Jurkat, Clone E6-1 (cell line): Measurements from ENCODE around the gene PDE8A.

ENCODE experiments used
- DNase-seq: peaks from one replicate; pipeline ENCODE4 v3.0.0-alpha.2; 2011; ENCODE audit warnings: low read depth, low spot score
- H3K4me3 ChIP-seq: 2 replicates; pipeline ENCODE4 v1.5.1; 2011; ENCODE audit warnings: mild to moderate bottlenecking, low read length, control low read depth, moderate library complexity

The PDE8A gene

DNA sequence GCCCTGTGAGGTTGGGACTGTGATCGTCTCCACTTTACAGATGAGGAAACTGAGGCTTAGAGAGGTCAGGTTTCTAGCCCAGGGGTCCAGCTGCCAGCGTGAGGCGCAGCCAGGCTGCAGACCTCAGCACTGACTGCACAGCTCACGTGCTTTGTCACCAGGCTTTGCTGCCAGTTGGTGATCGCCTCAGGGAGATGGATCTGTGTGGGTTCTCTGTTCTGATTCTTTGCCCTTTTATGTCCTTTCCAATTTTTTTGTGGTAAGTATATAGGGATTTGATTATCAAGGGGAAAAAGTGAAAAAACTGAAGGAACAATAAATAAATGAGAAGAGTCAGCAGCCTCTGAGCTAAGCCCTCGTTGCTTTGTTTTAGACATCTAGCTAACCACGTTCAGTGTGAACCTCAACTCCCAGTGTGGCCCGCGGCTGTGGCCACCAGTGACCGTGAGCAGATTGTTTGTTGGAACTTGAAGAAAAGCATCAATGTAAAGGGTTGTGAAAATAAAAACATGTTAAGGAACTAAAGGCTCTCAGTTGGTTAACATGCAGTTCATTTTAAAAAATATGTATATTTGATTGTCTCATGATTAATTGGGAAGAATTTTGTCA lies 117.6 kb downstream of the PDE8A start:
- DNase-seq = no peak
- H3K4me3 ChIP-seq = no peak overlapping the region

DNA sequence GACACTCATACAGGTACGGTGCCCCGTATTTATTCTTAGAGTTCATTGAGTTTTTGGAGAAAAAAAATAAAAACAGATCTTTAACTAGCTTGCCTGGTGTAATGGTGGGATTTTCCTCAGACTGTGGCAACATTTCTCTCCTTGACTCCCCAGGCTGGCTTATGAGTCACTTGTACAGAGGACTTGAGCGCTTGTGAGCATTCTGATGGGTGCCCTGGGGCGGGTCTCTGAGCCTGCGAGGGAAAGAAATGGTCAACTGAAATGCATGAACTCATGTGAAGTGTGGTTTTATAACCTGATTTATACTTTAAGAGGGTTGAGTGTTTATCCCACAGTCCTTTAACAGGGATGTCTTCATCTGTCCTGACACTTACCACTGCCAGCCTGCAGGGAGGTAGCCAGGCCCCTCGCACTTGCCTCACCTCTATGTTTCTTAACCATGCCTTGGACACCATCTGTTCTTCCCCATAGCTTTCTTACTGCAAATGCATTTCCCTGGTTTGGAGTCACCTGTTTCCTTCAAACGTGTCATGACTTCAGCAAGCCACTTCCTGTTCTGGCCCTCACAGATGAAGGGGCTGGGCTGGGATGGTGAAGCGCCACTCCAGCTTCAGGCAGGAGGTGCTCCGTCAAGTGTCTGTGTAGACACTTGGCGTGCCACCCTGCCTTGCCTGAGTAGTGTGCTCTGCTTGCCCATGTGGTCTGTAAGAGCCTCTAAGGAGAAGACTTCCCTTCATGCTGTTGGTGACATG lies 118.7 kb downstream of the PDE8A start:
- peak; percentile 85 for DNase-seq
- H3K4me3 ChIP-seq = no peak overlapping the region

DNA sequence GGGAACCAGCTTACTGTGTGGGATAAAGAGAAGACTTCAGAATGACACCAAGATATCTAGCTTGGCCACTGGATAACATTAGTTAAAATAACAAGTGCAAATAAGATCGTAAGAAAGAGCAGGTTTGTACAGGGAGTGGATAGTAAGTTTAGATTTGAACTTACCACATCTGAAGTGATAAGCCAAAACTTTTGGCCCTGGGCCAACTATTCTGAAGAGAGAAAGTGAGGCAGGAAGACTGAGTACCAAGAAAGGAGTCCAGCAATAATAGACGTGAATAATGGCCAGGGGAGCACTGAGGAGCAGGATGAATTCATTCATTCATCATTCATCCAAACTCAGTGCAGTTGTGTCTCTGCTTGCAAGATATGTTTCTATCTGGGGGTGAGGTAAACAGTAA lies 122.9 kb downstream of the PDE8A start:
- H3K4me3 ChIP-seq = no peak overlapping the region
- peak; percentile 2 for DNase-seq

DNA sequence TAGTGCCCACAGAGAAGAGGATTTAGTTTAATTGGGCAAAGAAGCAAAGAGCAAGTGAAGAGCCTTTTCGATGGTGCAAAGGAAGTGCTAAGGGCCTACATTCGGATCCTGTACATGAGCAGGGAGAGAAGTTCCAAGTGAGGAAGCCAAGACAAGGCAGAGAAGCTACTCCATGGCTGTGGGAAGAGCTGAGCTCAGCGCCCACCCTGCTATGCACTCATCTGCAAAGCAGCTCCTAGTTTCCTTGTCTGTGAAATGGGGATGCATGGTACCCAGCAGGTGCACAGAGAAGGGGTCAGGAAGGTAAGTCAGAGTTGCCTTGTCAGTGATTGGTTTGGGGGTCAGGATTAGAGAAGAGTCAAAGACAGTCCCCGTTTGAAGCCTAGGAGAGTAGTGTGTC lies 126.5 kb downstream of the PDE8A start:
- no peak for DNase-seq
- H3K4me3 ChIP-seq = no peak overlapping the region

DNA sequence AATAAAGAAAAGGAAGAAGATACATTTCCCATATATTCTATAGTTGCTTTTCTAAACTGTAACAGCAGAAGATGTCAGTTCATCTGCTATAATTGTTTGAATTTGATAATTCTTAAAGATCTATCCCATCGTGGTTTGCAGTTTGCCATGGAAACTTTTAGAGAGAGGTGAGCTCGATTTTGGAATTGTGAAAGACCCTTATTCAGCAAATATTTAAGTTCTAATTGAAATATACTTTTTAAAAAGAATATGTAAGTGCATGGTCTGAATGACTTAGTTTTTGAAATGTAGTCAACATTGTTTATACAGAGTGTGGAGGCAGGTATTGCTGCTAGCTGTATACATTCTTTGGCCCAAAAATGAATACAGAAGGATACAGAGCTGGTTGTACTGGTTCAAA lies 127.7 kb downstream of the PDE8A start:
- DNase-seq = no peak
- no peak overlapping the region for H3K4me3 ChIP-seq

DNA sequence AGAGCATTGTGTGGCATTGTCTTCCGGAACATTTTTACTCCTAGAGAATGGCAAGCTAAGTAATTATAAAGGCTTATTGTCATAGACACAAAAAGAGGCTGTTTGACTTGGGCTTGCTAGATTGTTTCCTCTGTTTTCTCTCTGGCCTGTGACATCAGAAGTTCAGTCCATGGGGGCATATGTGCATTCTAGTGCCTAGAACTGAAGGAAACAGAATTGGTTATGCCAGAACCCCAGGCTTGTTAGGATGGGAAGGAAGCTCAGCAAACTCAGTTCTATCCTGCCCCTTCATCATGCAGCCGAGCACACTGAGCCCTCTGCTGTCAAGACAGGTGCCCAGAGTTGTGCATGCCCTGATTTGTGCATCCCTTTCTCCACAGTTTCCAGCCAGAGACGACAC lies 131.3 kb downstream of the PDE8A start:
- DNase-seq = no peak
- no peak overlapping the region for H3K4me3 ChIP-seq

DNA sequence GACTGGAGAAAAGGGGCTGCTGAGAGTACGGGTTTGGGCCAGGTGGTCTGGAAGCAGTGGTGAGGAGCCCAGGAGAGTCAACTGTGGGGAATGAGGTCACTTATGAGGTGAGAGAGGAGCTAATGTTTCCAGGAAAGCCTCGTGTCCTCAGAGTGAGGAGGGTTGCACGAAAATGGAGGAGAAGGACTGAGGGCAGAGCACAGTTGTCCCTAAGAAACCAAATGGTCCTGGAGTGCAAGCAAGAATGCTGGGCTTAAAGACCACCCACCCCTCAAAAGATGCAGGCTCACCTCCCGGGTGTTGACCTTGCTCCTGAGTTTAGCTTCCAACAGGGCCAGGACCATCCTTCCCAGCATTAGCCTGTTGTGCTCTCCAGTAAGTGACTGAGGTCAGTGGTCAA lies 133.2 kb downstream of the PDE8A start:
- DNase-seq = no peak

DNA sequence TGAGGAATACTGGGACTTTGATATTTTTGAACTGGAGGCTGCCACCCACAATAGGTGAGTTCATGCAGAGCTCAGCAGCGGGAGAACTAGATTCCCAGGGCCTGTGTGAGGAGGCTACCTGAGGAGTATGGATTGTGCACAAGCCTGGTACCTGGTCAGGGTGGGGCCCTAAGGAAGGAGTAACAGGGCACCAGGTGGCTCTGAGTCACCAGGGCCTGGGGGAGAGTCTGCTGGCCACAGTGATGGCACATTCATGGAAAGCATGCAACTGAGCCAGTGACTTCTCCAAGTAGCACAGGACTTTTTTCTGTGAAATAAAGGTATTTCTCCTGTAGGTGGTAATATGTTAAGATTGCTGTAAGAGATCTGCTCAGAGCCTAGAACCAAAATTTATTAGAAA lies 134.4 kb downstream of the PDE8A start:
- DNase-seq = no peak
- no peak overlapping the region for H3K4me3 ChIP-seq

More for the DNA sequence above, 133.2 kb downstream of the PDE8A start:
- H3K4me3 ChIP-seq = no peak overlapping the region

DNA sequence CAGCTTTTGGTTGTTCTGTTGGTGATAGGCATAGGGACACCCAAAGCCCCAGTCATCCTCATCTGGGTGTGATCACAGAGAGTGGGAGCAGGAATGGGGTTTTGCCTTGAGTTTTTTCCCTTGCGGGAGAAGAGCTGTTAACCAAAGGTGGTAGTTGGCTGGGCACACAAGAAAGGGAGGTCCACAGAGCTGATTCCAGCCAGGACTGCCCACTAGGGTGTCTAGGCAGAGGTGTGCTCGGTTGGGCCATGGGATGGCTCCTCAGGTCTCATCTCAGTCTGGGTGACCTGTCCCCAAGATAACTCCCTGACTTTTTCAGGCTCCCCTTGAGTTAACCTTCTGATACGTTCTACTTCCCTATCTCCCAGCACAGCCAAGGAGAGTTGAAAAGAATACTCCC lies 134.8 kb downstream of the PDE8A start:
- no peak for DNase-seq
- no peak overlapping the region for H3K4me3 ChIP-seq

DNA sequence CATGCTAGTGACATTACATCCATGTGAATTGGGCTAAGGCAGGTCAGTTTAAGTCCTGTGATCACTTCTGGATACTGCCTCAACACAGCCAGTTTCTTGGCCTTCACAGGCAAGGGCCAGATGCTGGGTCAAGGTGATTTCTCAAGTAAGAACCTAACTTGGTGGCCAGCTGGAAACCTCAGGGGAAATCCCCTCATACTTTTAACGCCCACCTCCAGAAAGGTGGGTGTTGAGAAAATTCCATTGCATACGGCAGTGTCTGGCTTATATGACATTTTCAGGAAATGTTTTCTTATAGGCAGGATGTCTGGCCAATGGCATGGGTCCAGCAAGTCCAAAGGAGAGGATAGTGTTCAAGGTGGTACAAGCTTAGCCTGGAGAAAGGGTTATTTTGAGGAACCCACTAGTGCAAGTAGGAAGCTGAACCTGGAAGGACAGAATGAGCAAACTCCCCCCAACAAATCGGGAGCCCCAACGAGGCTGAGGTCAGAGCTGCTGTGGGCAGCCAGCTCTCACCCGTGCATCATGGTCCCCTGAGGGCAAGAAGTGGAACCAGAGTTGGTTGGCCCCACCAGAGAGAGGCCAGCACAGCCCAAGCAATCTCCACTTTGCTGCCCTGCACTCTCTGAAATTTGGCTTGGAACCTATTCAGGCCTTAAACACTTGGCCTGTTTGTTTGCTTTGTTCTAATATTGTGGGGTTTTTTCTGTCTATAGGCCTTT lies 135.4 kb downstream of the PDE8A start:
- no peak overlapping the region for H3K4me3 ChIP-seq
- DNase-seq = no peak

DNA sequence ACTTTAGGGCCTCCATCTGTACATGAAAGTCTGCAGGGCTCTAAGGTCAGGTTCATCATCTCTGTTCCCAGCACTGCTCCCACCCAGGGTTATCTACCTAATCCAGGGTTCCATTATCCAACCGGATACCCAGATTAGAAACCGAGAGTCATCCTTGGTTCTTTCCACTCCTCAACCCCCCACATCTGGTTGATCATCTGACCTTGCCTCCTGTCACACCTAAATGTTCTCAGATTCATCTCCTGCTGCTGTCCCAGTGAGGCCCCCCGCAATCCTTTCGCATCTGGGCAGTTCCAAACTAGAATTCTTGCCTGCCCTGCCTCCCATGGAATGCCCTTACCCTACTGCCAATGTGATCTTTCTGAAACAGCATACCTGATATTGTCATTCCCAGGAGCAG lies 136.5 kb downstream of the PDE8A start:
- no peak for DNase-seq
- no peak overlapping the region for H3K4me3 ChIP-seq

DNA sequence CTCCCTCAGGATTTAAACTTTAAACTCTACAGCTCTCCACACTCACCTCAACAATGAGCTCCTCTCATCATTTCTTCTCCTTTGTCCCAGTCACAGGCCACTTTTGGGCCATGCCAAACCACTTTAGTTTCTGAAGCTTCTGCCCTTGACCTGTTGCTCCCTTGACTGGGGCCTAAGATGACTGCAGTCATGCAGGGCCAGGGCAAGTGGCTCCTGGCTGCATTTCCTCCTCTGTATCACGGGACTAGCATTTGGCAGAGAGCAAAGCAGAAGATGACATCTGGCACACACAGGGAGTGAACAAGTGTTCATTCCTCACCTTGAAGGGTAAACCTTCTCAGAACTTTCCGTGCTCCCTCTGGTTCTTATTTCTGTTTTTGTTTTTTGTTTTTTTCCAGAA lies 136.9 kb downstream of the PDE8A start:
- DNase-seq = no peak
- H3K4me3 ChIP-seq = no peak overlapping the region

DNA sequence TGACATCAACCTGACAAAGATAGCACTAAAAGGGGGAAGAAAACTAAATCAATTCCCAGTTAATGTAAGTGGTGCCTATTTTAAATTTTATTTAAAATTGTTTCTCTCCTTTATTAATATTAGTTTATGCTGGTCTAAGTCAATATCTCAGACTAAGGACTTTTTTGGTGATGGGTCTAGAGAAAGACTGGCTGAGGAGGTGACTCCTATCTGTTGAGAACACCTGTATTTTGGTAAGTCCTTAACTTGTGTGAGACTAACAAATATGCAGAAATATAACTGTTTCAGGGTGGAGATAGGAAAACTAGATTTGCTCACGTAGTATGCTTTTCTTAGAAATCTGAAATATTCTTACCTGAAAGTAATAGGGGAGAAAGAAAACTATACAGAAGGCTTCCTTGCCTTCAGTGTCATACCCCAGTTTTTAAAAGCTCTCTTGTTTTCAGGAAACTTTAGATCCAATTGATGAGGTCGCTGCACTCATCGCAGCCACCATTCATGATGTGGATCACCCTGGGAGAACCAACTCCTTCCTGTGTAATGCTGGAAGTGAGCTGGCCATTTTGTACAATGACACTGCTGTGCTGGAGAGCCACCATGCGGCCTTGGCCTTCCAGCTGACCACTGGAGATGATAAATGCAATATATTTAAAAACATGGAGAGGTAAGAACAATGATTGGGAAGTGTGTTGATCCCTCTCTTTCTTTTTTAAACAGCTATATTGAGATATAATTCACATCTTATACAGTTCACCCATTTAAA lies 138.9 kb downstream of the PDE8A start:
- DNase-seq = no peak
- H3K4me3 ChIP-seq = no peak overlapping the region

DNA sequence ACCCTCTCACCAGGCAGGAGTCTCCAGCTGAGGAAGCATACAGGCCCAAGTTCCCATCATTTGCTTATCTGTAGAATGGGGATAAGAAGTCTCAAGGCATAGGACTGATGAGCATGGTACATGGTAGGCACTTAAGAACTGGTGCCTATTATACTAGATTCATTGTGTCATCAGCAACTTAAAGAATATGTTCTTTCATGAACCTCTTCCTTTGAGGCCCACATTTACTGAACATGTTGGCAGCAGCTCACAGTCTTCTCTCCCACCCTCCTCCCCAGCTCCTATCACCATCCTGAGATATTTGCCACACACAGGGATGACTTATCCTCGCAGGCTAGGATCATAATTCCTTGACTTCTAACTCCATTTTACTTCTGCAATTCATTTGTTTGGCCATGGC lies 142.5 kb downstream of the PDE8A start:
- DNase-seq = no peak

DNA sequence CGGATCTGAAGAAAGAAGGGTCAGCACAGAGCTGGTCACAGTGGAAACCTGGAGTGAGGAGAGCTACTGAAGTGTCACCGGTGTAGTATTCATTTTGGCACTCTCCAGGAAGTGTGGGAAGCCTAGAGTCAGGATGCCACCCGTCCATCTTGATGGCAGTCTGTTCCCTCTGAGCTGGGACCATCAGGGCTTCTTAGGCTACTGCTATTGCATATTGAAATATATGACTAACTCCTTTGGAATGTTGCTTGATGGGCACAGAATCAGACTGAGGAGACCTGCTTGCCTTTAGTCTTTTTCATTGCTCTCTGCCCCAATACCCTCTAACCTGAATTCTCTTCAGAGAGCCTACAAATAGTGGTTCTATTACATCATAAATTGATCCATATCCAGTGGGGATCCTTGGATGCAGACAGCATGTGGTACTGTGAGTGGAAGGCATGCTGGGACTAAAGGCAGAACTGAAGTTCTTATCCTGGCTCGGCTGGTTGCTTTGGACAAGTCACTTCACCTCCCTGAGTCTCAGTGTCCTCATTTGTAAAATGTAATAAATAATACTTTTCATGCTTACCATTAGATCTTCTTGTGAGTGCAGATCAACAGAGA lies 143.5 kb downstream of the PDE8A start:
- no peak for DNase-seq
- no peak overlapping the region for H3K4me3 ChIP-seq

More for the DNA sequence above, 142.5 kb downstream of the PDE8A start:
- no peak overlapping the region for H3K4me3 ChIP-seq

DNA sequence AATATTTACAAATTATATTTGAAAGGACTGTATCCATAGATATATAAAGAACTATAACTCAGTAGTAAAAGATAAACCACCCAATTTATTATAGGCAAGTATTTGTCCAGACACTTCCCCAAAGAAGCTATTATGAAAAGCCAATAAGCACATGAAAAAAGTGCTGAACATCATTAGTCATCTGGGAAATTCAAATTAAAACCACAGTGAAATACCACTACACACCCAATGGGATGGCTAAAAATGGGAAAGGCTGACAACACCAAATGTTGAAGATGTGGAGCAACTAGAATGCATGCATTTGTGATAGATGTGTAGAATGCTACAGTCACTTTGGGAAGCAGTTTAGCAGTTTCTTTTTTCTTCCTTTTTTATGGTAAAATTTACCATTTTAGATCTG lies 147.0 kb downstream of the PDE8A start:
- DNase-seq = no peak
- no peak overlapping the region for H3K4me3 ChIP-seq

DNA sequence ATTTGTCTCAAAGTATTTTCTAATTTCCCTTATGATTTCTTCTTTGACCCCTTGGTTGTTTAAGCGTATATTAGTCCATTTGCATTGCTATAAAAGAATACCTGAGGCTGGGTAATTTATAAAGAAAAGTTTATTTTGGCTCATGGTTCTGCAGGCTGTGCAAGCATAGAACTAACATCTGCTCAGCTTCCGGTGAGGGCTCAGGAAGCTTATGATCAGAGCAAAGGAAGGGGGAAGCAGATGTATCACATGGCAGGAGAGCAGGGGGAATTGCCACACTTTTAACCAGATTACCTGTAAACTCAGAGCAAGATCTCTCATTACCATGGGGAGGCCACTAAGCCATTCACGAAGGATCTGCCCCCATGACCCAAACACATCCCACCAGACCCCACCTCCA lies 148.2 kb downstream of the PDE8A start:
- peak; percentile 28 for DNase-seq

DNA sequence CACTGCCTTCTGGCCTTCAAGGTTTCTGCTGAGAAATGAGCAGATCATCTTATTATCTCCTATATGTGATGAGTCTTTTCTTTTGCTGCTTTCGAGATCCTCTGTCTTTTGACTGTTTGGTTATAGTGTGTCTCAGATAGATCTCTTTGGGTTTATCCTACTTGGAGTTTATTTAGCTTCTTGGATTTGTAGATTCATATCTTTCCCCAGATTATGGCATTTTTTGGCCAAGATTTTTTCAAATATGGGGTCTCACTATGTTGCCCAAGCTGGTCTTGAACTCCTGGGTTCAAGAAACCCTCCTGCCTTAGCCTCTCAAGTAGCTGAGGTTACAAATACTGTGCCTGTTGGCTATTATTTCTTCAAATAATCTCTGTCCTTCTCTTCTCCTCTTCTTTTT lies 150.3 kb downstream of the PDE8A start:
- no peak for DNase-seq
- no peak overlapping the region for H3K4me3 ChIP-seq

More for the DNA sequence above, 148.2 kb downstream of the PDE8A start:
- no peak overlapping the region for H3K4me3 ChIP-seq

DNA sequence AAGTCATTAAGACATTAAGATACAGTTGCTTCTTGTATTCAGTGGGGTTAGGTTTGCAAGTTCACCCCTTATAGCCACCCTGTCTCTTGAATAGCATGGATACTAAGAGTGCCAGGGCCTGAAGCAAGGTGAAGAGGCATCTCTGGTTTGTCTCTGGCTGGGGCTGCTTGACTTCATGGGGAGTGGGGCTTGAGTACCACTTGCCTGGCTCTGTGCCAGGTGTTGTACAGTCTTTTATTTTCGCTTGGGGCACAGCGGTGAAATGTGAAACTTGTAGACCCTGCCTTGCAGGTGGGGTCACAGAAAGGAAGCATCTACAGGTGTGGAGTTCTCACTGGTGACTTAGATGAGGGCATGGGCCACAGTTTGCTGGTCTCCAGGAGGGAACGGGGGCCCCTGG lies 152.1 kb downstream of the PDE8A start:
- no peak for DNase-seq
- H3K4me3 ChIP-seq = no peak overlapping the region
